MCF 10A (cell line): ENCODE measurements around the gene CLDN20. TPM values are rescaled to one million over a fixed set of nuclear protein-coding genes. Genes with fewer than 3 reads are reported as not detected.

Source experiments
- BruUV-seq: library from RNA; stranded (reverse); fragments of 400-500 nt; replicated peaks from 2 replicates; lab custom pipeline; 2021; lab: Mats Ljungman, UMichigan
- CTCF ChIA-PET: fragments of 300-600 bp; sonication (Branson Sonifier 250); formaldehyde crosslinking; extraction: SDS; loops from one replicate; lab custom pipeline; 2021; ENCODE audit warnings: antibody characterized with exemption, inconsistent platforms; lab: Yijun Ruan, JAX
- POLR2A ChIA-PET: fragments of 300-600, 350-650 bp; sonication (Branson Sonifier 250); formaldehyde crosslinking; extraction: SDS; loops from one replicate; lab custom pipeline; 2020; ENCODE audit warnings: antibody characterized with exemption, inconsistent platforms; lab: Yijun Ruan, JAX
- DNase-seq: peaks from one replicate; pipeline ENCODE4 v3.0.0-alpha.2; 2018; ENCODE audit not compliant: unreplicated experiment
- H3K27ac Mint-ChIP-seq: one replicate; pipeline ENCODE4 v1.8.0; 2022; ENCODE audit warnings: mild to moderate bottlenecking, low read depth, mixed read lengths; ENCODE audit not compliant: unreplicated experiment
- H3K27me3 Mint-ChIP-seq: one replicate; pipeline ENCODE4 v1.8.0; 2022; ENCODE audit warnings: mixed read lengths; ENCODE audit not compliant: insufficient read depth, unreplicated experiment
- H3K36me3 Mint-ChIP-seq: one replicate; pipeline ENCODE4 v1.8.0; 2022; ENCODE audit warnings: mild to moderate bottlenecking, moderate library complexity, mixed read lengths; ENCODE audit not compliant: insufficient read depth, unreplicated experiment
- H3K4me1 Mint-ChIP-seq: one replicate; pipeline ENCODE4 v1.8.0; 2022; ENCODE audit warnings: mixed read lengths; ENCODE audit not compliant: insufficient read depth, unreplicated experiment
- H3K4me3 Mint-ChIP-seq: one replicate; pipeline ENCODE4 v1.8.0; 2022; ENCODE audit warnings: mild to moderate bottlenecking, moderate library complexity, mixed read lengths; ENCODE audit not compliant: unreplicated experiment
- H3K9me3 Mint-ChIP-seq: one replicate; pipeline ENCODE4 v1.8.0; 2022; ENCODE audit warnings: mixed read lengths; ENCODE audit not compliant: unreplicated experiment
- intact Hi-C: fragments of 100-400 bp; cut with micrococcal nuclease; formaldehyde crosslinking; loops from 2 replicates; pipeline ENCODE4 v1.14.1; 2022
- total RNA-seq: library from RNA; stranded (reverse); gene quantifications from 2 replicates; pipeline ENCODE4 v1.2.3, GENCODE V29; 2022
- TF ChIP-seq, protein P1 (sequence below): fragments of 200-600 bp; IDR thresholded peaks from one replicate; pipeline ENCODE4 v1.8.0; 2022; ENCODE audit warnings: antibody characterized with exemption, mild to moderate bottlenecking; ENCODE audit not compliant: unreplicated experiment

CLDN20 gene
- total RNA-seq, 1 experiment from 2014 or later: not detected

GRCh38 chr6:155219299-155219698 is 44.5 kb upstream of the CLDN20 start:
- H3K27me3 Mint-ChIP-seq: no peaks in the 10 kb centered on the region
- no peak for DNase-seq
- no TSS peak for BruUV-seq
- H3K27ac Mint-ChIP-seq: no peak overlapping the region
- peaks cover 7% of the 10 kb centered on the region for H3K4me1 Mint-ChIP-seq
- no peaks in the 10 kb centered on the region for H3K36me3 Mint-ChIP-seq
- ChIA-PET CTCF (no interaction called here), POLR2A (no interaction called here)
- TF ChIP-seq, protein P1, sequence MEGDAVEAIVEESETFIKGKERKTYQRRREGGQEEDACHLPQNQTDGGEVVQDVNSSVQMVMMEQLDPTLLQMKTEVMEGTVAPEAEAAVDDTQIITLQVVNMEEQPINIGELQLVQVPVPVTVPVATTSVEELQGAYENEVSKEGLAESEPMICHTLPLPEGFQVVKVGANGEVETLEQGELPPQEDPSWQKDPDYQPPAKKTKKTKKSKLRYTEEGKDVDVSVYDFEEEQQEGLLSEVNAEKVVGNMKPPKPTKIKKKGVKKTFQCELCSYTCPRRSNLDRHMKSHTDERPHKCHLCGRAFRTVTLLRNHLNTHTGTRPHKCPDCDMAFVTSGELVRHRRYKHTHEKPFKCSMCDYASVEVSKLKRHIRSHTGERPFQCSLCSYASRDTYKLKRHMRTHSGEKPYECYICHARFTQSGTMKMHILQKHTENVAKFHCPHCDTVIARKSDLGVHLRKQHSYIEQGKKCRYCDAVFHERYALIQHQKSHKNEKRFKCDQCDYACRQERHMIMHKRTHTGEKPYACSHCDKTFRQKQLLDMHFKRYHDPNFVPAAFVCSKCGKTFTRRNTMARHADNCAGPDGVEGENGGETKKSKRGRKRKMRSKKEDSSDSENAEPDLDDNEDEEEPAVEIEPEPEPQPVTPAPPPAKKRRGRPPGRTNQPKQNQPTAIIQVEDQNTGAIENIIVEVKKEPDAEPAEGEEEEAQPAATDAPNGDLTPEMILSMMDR: no peak
- intact Hi-C loops: no loop called here
- H3K9me3 Mint-ChIP-seq: no peaks in the 10 kb centered on the region
- no peak overlapping the region for H3K4me3 Mint-ChIP-seq

GRCh38 chr6:155219858-155220301 is 43.9 kb upstream of the CLDN20 start:
- Mint-ChIP-seq H3K27me3 (no peaks in the 10 kb centered on the region), H3K9me3 (no peaks in the 10 kb centered on the region), H3K36me3 (no peaks in the 10 kb centered on the region), H3K4me1 (peaks cover 12% of the 10 kb centered on the region), H3K4me3 (no peak overlapping the region), H3K27ac (no peak overlapping the region)
- CTCF ChIA-PET: no interaction called here
- no TSS peak for BruUV-seq
- intact Hi-C loops: no loop called here
- DNase-seq: no peak
- POLR2A ChIA-PET: interaction anchor here (0.7 kb wide), 1 partner anchor 95 kb away, joined by 3 read pairs; no protein-coding TSS in a partner anchor
- TF ChIP-seq, protein P1: no peak

GRCh38 chr6:155221086-155221485 is 42.7 kb upstream of the CLDN20 start:
- no peaks in the 10 kb centered on the region for H3K36me3 Mint-ChIP-seq
- no peaks in the 10 kb centered on the region for H3K9me3 Mint-ChIP-seq
- no TSS peak for BruUV-seq
- POLR2A ChIA-PET: interaction anchor here (0.6 kb wide), 1 partner anchor 18 kb away, joined by 3 read pairs; no protein-coding TSS in a partner anchor
- H3K4me3 Mint-ChIP-seq: no peak overlapping the region
- intact Hi-C loops: no loop called here
- CTCF ChIA-PET: no interaction called here
- TF ChIP-seq, protein P1: no peak
- no peak overlapping the region for H3K27ac Mint-ChIP-seq
- peaks cover 14% of the 10 kb centered on the region for H3K4me1 Mint-ChIP-seq
- DNase-seq: no peak
- H3K27me3 Mint-ChIP-seq: no peaks in the 10 kb centered on the region

- Mint-ChIP-seq H3K36me3 (no peaks in the 10 kb centered on the region), H3K4me3 (no peak overlapping the region), H3K27ac (no peak overlapping the region), H3K9me3 (no peaks in the 10 kb centered on the region), H3K27me3 (no peaks in the 10 kb centered on the region), H3K4me1 (peaks cover 14% of the 10 kb centered on the region)
- no TSS peak for BruUV-seq
- TF ChIP-seq, protein P1: no peak
- ChIA-PET POLR2A (interaction anchor here (0.7 to 2.2 kb wide), 6 partner anchors 8 to 1476 kb away, joined by 3 to 6 read pairs (median 3); no protein-coding TSS in a partner anchor), CTCF (interaction anchor here (0.6 to 0.9 kb wide), 5 partner anchors 8 to 1963 kb away, joined by 3 to 4 read pairs (median 3); no protein-coding TSS in a partner anchor)
- no peak for DNase-seq
- intact Hi-C loops: no loop called here
These were observed 41.3 kb upstream of the CLDN20 start for GRCh38 chr6:155222506-155222905.
